Measurements from ENCODE around the gene BAMBI. TPM values are rescaled to one million over a fixed set of nuclear protein-coding genes. Genes with fewer than 3 reads are reported as not detected.

BAMBI gene
- total RNA-seq = 15.5 and 23.4 TPM in 2 replicates

DNA sequence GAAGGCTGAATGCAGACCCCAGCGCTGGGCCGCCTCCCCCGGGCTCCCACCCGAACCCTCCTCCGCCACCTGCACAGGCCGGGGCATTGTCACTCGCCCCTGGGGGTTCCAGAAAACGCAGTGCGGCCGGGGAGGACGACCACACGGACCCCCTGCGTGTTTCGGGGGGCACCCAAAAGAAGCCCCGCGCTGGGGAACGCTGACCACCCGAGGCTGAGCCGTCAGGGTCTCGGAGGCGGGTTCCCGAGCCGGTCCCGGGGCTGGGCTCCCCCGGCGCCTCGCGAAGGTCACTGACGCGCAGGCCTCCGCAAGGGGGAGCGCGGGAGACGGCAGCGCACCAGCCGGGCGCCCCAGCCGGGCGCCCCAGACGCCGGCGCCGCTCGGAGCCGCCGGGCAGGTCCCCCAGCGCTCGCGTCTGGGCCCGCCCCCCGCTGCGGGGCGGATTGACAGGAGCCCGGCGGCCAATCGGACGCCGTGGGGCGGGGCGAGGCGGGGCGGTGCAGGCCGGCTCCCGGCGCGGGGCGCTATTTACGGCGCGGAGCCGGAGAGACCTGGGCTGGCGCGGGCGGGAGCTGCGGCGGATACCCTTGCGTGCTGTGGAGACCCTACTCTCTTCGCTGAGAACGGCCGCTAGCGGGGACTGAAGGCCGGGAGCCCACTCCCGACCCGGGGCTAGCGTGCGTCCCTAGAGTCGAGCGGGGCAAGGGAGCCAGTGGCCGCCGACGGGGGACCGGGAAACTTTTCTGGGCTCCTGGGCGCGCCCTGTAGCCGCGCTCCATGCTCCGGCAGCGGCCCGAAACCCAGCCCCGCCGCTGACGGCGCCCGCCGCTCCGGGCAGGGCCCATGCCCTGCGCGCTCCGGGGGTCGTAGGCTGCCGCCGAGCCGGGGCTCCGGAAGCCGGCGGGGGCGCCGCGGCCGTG lies at the start of gene BAMBI:
Gene BAMBI (plus strand): TSS at position 554 of the 920 bp plus-strand sequence. CDS start 377 bp downstream, outside the sequence.

Other genes starting within 250 kb of the BAMBI start
- 48.7 and 86.9 TPM in 2 replicates for gene WAC, start 144.4 kb upstream of the BAMBI start, total RNA-seq